Astrocyte (in vitro differentiated cells and primary cell): ENCODE measurements around the gene GNG14.

Source experiments
- CTCF ChIP-seq: IDR thresholded peaks from 2 replicates; pipeline ENCODE4 v1.5.1; 2011; ENCODE audit warnings: low read depth, mild to moderate bottlenecking, inconsistent platforms, low read length, moderate library complexity; ENCODE audit not compliant: insufficient read depth
- EZH2 ChIP-seq: IDR thresholded peaks from 2 replicates; pipeline ENCODE4 v1.6.1; 2012; ENCODE audit warnings: mild to moderate bottlenecking, low read length, inconsistent platforms; ENCODE audit not compliant: insufficient read depth

DNA sequence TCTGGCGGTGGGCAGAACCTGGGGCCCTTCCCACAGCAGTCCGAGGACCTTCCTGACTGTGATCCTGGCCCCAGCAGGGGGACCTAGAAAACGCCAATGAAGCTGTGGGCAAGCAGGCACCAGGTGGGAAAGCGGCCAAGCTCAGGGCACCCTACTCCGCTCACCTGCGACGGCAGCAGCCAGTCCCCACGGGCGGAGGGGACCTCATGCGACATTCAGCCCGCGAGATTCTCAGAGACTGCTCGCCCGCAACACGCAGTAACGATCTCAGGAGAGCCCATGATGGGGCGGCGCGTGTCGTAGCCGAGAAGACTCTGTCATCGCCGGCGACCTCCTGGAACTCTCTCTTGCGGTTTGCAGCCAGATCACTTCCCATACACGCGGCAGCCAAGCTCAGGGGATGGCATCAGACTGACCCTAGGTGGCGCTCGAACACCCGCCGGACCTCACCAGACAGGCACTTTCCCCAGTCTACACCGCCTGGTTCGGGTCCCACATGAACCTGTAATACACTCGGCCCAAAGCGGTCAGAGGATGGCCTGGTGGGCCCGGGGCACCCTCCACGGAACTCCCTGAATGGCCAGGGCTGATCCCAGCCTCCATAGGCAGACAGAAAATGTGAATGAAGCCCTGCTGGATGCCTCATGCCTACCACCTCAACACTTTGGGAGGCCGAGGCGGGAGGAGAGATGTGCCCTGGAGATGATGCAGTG, 47.7 kb upstream of the GNG14 start:
- peak; percentile 50 for TF ChIP-seq CTCF
- no peak for TF ChIP-seq EZH2
